HCT116 (cell line): ENCODE results near the gene FCER1G.

Source experiments
- ATF3 ChIP-seq: IDR thresholded peaks from 2 replicates; pipeline ENCODE4 v1.6.1; 2012
- CEBPB ChIP-seq: IDR thresholded peaks from 2 replicates; pipeline ENCODE4 v1.6.1; 2012; ENCODE audit warnings: low read depth
- CTCF ChIP-seq, 3 experiments: fragments of 200-600 bp in 1 of 3; sonication (generic) in 1 of 3; IDR thresholded peaks in 2 of 3; conservative IDR thresholded peaks in 1 of 3; 2 replicates each; pipeline ENCODE4 v1.5.1; 2012 to 2017; ENCODE audit warnings: low read depth in 2 of 3, low read length in 2 of 3, antibody characterized with exemption in 1 of 3, borderline replicate concordance in 1 of 3, control low read depth in 1 of 3, mild to moderate bottlenecking in 1 of 3, mixed read lengths in 1 of 3, mixed run types in 1 of 3, moderate library complexity in 1 of 3; ENCODE audit not compliant: insufficient read depth in 1 of 3
- EGR1 ChIP-seq: IDR thresholded peaks from 2 replicates; pipeline ENCODE4 v1.6.1; 2012; ENCODE audit warnings: low read depth
- EZH2 ChIP-seq: fragments of 200-600 bp; sonication (generic); IDR thresholded peaks from 2 replicates; pipeline ENCODE4 v1.6.1; 2017; ENCODE audit warnings: antibody characterized with exemption, mixed run types
- EZH2phosphoT487 ChIP-seq: fragments of 200-600 bp; IDR thresholded peaks from 2 replicates; pipeline ENCODE4 v1.6.1; 2018; ENCODE audit warnings: antibody characterized with exemption, borderline replicate concordance
- POLR2A ChIP-seq: IDR thresholded peaks from 2 replicates; pipeline ENCODE4 v1.7.0; 2011; ENCODE audit warnings: borderline replicate concordance; ENCODE audit not compliant: insufficient read depth, insufficient read length; ENCODE audit errors: extremely low read depth
- POLR2AphosphoS5 ChIP-seq: IDR thresholded peaks from 2 replicates; pipeline ENCODE4 v1.6.1; 2011; ENCODE audit warnings: mild to moderate bottlenecking, low read depth, low read length, moderate library complexity
- SRF ChIP-seq: IDR thresholded peaks from 2 replicates; pipeline ENCODE4 v1.6.1; 2012; ENCODE audit warnings: low read depth

- TF ChIP-seq CTCF (IDR thresholded peaks at IDR 0.05 in 2 of 3, conservative IDR thresholded peaks at IDR 0.05 in 1 of 3; ENCODE audit: borderline replicate concordance in 1 of 3, insufficient read depth in 1 of 3, low read depth in 2 of 3, low read length in 2 of 3) (no peak), POLR2AphosphoS5 (no peak), ATF3 (no peak), EGR1 (no peak), SRF (no peak), EZH2phosphoT487 (no peak), EZH2 (no peak), POLR2A (no peak), CEBPB (no peak)
Measured at GRCh38 chr1:161244888-161245287, 29.8 kb downstream of the FCER1G start.
